ENCODE measurements around the gene BMP6. TPM values are rescaled to one million over a fixed set of nuclear protein-coding genes. Genes with fewer than 3 reads are reported as not detected.

The BMP6 gene
- total and polyA plus RNA-seq, 2 of the 8 experiments (the other 6 are each of a cell fraction or from before 2014, with no cell fraction given): 2.0 to 2.1 TPM

GRCh38 chr6:7881765-7882500 is 156.0 kb downstream of the BMP6 start:
- no peak overlapping the region for H3K14ac ChIP-seq (ENCODE audit: insufficient read length)
- no peak overlapping the region for H2BK12ac ChIP-seq (ENCODE audit: low read depth, low read length)
- H2BK120ac ChIP-seq (replicated peaks; ENCODE audit: low read depth, low read length): no peak overlapping the region
- no peak overlapping the region for H3K27ac ChIP-seq (ENCODE audit: low read depth, low read length)
- H3K4me2 ChIP-seq (ENCODE audit: insufficient read depth in 1 of 2, low read depth in 2 of 2, low read length in 2 of 2): no peak overlapping the region
- H2BK20ac ChIP-seq (ENCODE audit: low read length): no peak overlapping the region
- H3K36me3 ChIP-seq (ENCODE audit: control insufficient read depth in 2 of 4, insufficient read depth in 4 of 4, low read length in 3 of 4): peaks cover 39 to 67% (median 61%) of the 10 kb centered on the region in 4 experiments; a peak in 7 of 8 replicates
- no peaks in the 10 kb centered on the region for H3K23me2 ChIP-seq (ENCODE audit: low read depth, low read length)
- H3K9me3 ChIP-seq (ENCODE audit: insufficient read depth in 2 of 2, low read depth in 1 of 2, low read length in 1 of 2): no peaks in the 10 kb centered on the region
- H3K79me1 ChIP-seq (ENCODE audit: low read depth, low read length): no peaks in the 10 kb centered on the region
- FAIRE-seq (no peak), DNase-seq (ENCODE audit: low read depth in 1 of 2, low spot score in 2 of 2) (no peak)
- H3K4ac ChIP-seq (replicated peaks; ENCODE audit: insufficient read length, low read depth, low read length): no peak overlapping the region
- H4K8ac ChIP-seq (ENCODE audit: extremely low read depth, insufficient read depth, low read length): no peak overlapping the region
- CTCF ChIA-PET (ENCODE audit: partially characterized antibody): interaction anchor here (1.1 to 2.5 kb wide), 2 partner anchors 8 to 209 kb away, joined by 5 to 8 read pairs; no protein-coding TSS in a partner anchor
- no peak overlapping the region for H3K23ac ChIP-seq (ENCODE audit: insufficient read length)
- no peak overlapping the region for H3K56ac ChIP-seq (replicated peaks; ENCODE audit: insufficient read length, low read depth, low read length)
- no peaks in the 10 kb centered on the region for H3K79me2 ChIP-seq (ENCODE audit: control insufficient read depth in 1 of 2, insufficient read depth in 2 of 2, low read length in 2 of 2)
- no peak overlapping the region for H3K9ac ChIP-seq (replicated peaks in 1 of 4; ENCODE audit: extremely low read depth in 1 of 4, low read depth in 3 of 4, low read length in 3 of 4)
- H4K91ac ChIP-seq (replicated peaks; ENCODE audit: insufficient read length, low read length): no peak overlapping the region
- peaks cover 2 to 3% of the 10 kb centered on the region in 2 experiments for H4K20me1 ChIP-seq (replicated peaks in 1 of 2; ENCODE audit: control insufficient read depth in 1 of 2, insufficient read depth in 2 of 2, low read length in 2 of 2)
- no peak overlapping the region for H2AK5ac ChIP-seq (ENCODE audit: low read depth, low read length)
- H3K4me1 ChIP-seq (replicated peaks in 1 of 4; ENCODE audit: control insufficient read depth in 3 of 4, insufficient read depth in 4 of 4, low read length in 3 of 4): no peaks in the 10 kb centered on the region
- H2BK15ac ChIP-seq (ENCODE audit: low read length): no peak overlapping the region
- POLR2A ChIA-PET (ENCODE audit: partially characterized antibody): no interaction called here
- 90% methylated on average over 8 of the region's 8 CpGs; no CpG with 5 or more reads in 1 of the 2 experiments for WGBS, 2 experiments (ENCODE audit: extremely low coverage in 1 of 2, insufficient coverage in 1 of 2, insufficient read length in 1 of 2, insufficient replicate concordance in 2 of 2, low coverage in 1 of 2, low lambda C conversion rate in 2 of 2, missing lambda C conversion rate in 1 of 2)
- no peak overlapping the region for H2BK5ac ChIP-seq (ENCODE audit: low read depth, low read length)
- no peak overlapping the region for H2AFZ ChIP-seq (ENCODE audit: low read length)
- no peak overlapping the region for H3K4me3 ChIP-seq (ENCODE audit: extremely low read depth in 1 of 4, insufficient read depth in 2 of 4, low read depth in 3 of 4, low read length in 4 of 4)
- no peak overlapping the region for H4K5ac ChIP-seq (ENCODE audit: insufficient read length, low read depth, low read length)
- H3K27me3 ChIP-seq (replicated peaks in 1 of 4; ENCODE audit: control insufficient read depth in 3 of 4, extremely low read depth in 1 of 4, insufficient read depth in 3 of 4, low read length in 3 of 4): no peaks in the 10 kb centered on the region
- H3K18ac ChIP-seq (ENCODE audit: extremely low read depth, low read length): no peak overlapping the region
- TF ChIP-seq RFX5 (IDR thresholded peaks at IDR 0.05; ENCODE audit: borderline replicate concordance, low read depth, low read length) (no peak), SRF (IDR thresholded peaks at IDR 0.05; ENCODE audit: low read depth, low read length) (no peak), EP300 (IDR thresholded peaks at IDR 0.05; ENCODE audit: borderline replicate concordance in 1 of 2, low read depth in 2 of 2, low read length in 2 of 2) (no peak), ZNF274 (IDR thresholded peaks at IDR 0.05; ENCODE audit: borderline replicate concordance, extremely low read depth, low read length) (no peak)

All from H1 (cell line).